ENCODE results near the gene ATN1.

The ATN1 gene

GRCh38 chr12:6925540-6926279 is 2.0 kb upstream of the ATN1 start (continued):
- TF ChIP-seq ZBTB1 (tag by site-specific recombination; IDR thresholded peaks at IDR 0.05) = no peak
- TF ChIP-seq ZNF626 (tag by site-specific recombination; IDR thresholded peaks at IDR 0.05) = no peak
- TF ChIP-seq ZNF23 (tag by site-specific recombination; IDR thresholded peaks at IDR 0.05; ENCODE audit: borderline replicate concordance) = no peak
- TF ChIP-seq ZNF549 (tag by site-specific recombination; IDR thresholded peaks at IDR 0.05) = no peak
- 0 out of 2 replicates have a peak, but pooled peaks have one; percentile 12 for TF ChIP-seq OSR2 (tag by site-specific recombination; IDR thresholded peaks at IDR 0.05)
- TF ChIP-seq, protein P1, sequence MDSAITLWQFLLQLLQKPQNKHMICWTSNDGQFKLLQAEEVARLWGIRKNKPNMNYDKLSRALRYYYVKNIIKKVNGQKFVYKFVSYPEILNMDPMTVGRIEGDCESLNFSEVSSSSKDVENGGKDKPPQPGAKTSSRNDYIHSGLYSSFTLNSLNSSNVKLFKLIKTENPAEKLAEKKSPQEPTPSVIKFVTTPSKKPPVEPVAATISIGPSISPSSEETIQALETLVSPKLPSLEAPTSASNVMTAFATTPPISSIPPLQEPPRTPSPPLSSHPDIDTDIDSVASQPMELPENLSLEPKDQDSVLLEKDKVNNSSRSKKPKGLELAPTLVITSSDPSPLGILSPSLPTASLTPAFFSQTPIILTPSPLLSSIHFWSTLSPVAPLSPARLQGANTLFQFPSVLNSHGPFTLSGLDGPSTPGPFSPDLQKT (IDR thresholded peaks at IDR 0.05; ENCODE audit: borderline replicate concordance, low read depth, low read length) = no peak
- TF ChIP-seq ZNF311 (tag by site-specific recombination; IDR thresholded peaks at IDR 0.05; ENCODE audit: borderline replicate concordance) = no peak
- no peak for TF ChIP-seq YY2 (tag by site-specific recombination; IDR thresholded peaks at IDR 0.05)
- TF ChIP-seq, protein P2, sequence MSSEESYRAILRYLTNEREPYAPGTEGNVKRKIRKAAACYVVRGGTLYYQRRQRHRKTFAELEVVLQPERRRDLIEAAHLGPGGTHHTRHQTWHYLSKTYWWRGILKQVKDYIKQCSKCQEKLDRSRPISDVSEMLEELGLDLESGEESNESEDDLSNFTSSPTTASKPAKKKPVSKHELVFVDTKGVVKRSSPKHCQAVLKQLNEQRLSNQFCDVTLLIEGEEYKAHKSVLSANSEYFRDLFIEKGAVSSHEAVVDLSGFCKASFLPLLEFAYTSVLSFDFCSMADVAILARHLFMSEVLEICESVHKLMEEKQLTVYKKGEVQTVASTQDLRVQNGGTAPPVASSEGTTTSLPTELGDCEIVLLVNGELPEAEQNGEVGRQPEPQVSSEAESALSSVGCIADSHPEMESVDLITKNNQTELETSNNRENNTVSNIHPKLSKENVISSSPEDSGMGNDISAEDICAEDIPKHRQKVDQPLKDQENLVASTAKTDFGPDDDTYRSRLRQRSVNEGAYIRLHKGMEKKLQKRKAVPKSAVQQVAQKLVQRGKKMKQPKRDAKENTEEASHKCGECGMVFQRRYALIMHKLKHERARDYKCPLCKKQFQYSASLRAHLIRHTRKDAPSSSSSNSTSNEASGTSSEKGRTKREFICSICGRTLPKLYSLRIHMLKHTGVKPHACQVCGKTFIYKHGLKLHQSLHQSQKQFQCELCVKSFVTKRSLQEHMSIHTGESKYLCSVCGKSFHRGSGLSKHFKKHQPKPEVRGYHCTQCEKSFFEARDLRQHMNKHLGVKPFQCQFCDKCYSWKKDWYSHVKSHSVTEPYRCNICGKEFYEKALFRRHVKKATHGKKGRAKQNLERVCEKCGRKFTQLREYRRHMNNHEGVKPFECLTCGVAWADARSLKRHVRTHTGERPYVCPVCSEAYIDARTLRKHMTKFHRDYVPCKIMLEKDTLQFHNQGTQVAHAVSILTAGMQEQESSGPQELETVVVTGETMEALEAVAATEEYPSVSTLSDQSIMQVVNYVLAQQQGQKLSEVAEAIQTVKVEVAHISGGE (tag by site-specific recombination; conservative IDR thresholded peaks at IDR 0.05; ENCODE audit: low read depth) = peak; percentile 44
- TF ChIP-seq ZNF701 (tag by site-specific recombination; IDR thresholded peaks at IDR 0.05) = no peak
- no peak for TF ChIP-seq ZNF114 (tag by site-specific recombination; IDR thresholded peaks at IDR 0.05)
- peak; percentile 26 for TF ChIP-seq WT1 (tag by site-specific recombination; IDR thresholded peaks at IDR 0.05)
- TF ChIP-seq ZNF707 (tag by site-specific recombination; IDR thresholded peaks at IDR 0.05) = no peak
- no peak for TF ChIP-seq ZNF19 (tag by site-specific recombination; IDR thresholded peaks at IDR 0.05; ENCODE audit: low read depth)
- TF ChIP-seq ZNF16 (tag by site-specific recombination; IDR thresholded peaks at IDR 0.05; ENCODE audit: low read depth) = no peak
- no peak for TF ChIP-seq SCRT1 (tag by site-specific recombination; IDR thresholded peaks at IDR 0.05; ENCODE audit: borderline replicate concordance)
- TF ChIP-seq, protein P3, sequence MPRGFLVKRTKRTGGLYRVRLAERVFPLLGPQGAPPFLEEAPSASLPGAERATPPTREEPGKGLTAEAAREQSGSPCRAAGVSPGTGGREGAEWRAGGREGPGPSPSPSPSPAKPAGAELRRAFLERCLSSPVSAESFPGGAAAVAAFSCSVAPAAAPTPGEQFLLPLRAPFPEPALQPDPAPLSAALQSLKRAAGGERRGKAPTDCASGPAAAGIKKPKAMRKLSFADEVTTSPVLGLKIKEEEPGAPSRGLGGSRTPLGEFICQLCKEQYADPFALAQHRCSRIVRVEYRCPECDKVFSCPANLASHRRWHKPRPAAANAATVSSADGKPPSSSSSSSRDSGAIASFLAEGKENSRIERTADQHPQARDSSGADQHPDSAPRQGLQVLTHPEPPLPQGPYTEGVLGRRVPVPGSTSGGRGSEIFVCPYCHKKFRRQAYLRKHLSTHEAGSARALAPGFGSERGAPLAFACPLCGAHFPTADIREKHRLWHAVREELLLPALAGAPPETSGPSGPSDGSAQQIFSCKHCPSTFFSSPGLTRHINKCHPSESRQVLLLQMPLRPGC (tag by site-specific recombination; IDR thresholded peaks at IDR 0.05) = peak; percentile 96
- TF ChIP-seq ZNF48 (tag by site-specific recombination; IDR thresholded peaks at IDR 0.05) = no peak
- TF ChIP-seq, protein P4, sequence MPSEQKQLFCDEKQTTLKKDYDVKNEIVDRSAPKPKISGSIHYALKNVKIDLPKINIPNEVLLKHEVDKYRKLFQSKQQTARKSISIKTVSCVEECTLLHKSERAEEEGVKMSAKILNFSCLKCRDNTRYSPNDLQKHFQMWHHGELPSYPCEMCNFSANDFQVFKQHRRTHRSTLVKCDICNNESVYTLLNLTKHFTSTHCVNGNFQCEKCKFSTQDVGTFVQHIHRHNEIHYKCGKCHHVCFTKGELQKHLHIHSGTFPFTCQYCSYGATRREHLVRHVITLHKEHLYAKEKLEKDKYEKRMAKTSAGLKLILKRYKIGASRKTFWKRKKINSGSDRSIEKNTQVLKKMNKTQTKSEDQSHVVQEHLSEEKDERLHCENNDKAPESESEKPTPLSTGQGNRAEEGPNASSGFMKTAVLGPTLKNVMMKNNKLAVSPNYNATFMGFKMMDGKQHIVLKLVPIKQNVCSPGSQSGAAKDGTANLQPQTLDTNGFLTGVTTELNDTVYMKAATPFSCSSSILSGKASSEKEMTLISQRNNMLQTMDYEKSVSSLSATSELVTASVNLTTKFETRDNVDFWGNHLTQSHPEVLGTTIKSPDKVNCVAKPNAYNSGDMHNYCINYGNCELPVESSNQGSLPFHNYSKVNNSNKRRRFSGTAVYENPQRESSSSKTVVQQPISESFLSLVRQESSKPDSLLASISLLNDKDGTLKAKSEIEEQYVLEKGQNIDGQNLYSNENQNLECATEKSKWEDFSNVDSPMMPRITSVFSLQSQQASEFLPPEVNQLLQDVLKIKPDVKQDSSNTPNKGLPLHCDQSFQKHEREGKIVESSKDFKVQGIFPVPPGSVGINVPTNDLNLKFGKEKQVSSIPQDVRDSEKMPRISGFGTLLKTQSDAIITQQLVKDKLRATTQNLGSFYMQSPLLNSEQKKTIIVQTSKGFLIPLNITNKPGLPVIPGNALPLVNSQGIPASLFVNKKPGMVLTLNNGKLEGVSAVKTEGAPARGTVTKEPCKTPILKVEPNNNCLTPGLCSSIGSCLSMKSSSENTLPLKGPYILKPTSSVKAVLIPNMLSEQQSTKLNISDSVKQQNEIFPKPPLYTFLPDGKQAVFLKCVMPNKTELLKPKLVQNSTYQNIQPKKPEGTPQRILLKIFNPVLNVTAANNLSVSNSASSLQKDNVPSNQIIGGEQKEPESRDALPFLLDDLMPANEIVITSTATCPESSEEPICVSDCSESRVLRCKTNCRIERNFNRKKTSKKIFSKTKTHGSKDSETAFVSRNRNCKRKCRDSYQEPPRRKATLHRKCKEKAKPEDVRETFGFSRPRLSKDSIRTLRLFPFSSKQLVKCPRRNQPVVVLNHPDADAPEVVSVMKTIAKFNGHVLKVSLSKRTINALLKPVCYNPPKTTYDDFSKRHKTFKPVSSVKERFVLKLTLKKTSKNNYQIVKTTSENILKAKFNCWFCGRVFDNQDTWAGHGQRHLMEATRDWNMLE (tag by site-specific recombination; conservative IDR thresholded peaks at IDR 0.05; ENCODE audit: low read depth) = no peak
- no peak for TF ChIP-seq ZNF248 (tag by site-specific recombination; IDR thresholded peaks at IDR 0.05)
- peak; percentile 83; the same call in 1 of the 2 replicates for TF ChIP-seq ZBTB7A (tag by site-specific recombination; IDR thresholded peaks at IDR 0.05; ENCODE audit: low read depth)
- TF ChIP-seq ZFHX2 (tag by site-specific recombination; conservative IDR thresholded peaks at IDR 0.05) = 0 out of 2 replicates have a peak, but pooled peaks have one; percentile 8
- TF ChIP-seq SALL2 (tag by site-specific recombination; IDR thresholded peaks at IDR 0.05; ENCODE audit: borderline replicate concordance) = no peak
- no peak for TF ChIP-seq ZNF132 (tag by site-specific recombination; IDR thresholded peaks at IDR 0.05; ENCODE audit: borderline replicate concordance)
- TF ChIP-seq GLI2 (tag by site-specific recombination; IDR thresholded peaks at IDR 0.05; ENCODE audit: borderline replicate concordance, low read depth) = no peak
- peak; percentile 90 for TF ChIP-seq PATZ1 (tag by site-specific recombination; IDR thresholded peaks at IDR 0.05)
